GM23338 (cell line): ENCODE results near the gene UBAC1. TPM values are rescaled to one million over a fixed set of nuclear protein-coding genes. Genes with fewer than 3 reads are reported as not detected.

Experiments used
- ATAC-seq: fragments of 200-7000 bp; cut with Tn5 transposase; 3 replicates; pipeline ENCODE4 v1.9.1; 2020
- DNase-seq: peaks from one replicate; pipeline ENCODE4 v3.0.0-alpha.2; 2015; ENCODE audit warnings: low spot score
- H2AFZ ChIP-seq: fragments of 200-600 bp; sonication (generic); 2 replicates; pipeline ENCODE4 v1.8.0; 2016; ENCODE audit warnings: antibody characterized with exemption, mild to moderate bottlenecking, moderate library complexity
- H3F3A ChIP-seq: fragments of 200-600 bp; sonication (generic); replicated peaks from 2 replicates; pipeline ENCODE4 v1.8.0; 2017; ENCODE audit warnings: antibody characterized with exemption, mixed run types, low read depth
- H3K27ac ChIP-seq: fragments of 200-600 bp; sonication (generic); 2 replicates; pipeline ENCODE4 v1.6.1; 2016; ENCODE audit warnings: low read depth
- H3K27me3 ChIP-seq: fragments of 200-600 bp; sonication (generic); 2 replicates; pipeline ENCODE4 v1.8.0; 2016; ENCODE audit warnings: mild to moderate bottlenecking, mixed run types, moderate library complexity; ENCODE audit not compliant: insufficient read depth
- H3K36me3 ChIP-seq: fragments of 200-600 bp; sonication (generic); 2 replicates; pipeline ENCODE4 v1.8.0; 2016; ENCODE audit warnings: mild to moderate bottlenecking; ENCODE audit not compliant: insufficient read depth
- H3K4me1 ChIP-seq: fragments of 200-600 bp; sonication (generic); 2 replicates; pipeline ENCODE4 v1.8.0; 2016; ENCODE audit warnings: mild to moderate bottlenecking, moderate library complexity; ENCODE audit not compliant: insufficient read depth
- H3K4me2 ChIP-seq: fragments of 200-600 bp; sonication (generic); 2 replicates; pipeline ENCODE4 v1.7.1; 2017; ENCODE audit warnings: mixed run types
- H3K4me3 ChIP-seq: fragments of 200-600 bp; sonication (generic); 2 replicates; pipeline ENCODE4 v1.6.1; 2016; ENCODE audit warnings: mixed run types
- H3K79me2 ChIP-seq: fragments of 200-600 bp; sonication (generic); replicated peaks from 2 replicates; pipeline ENCODE4 v1.8.0; 2017; ENCODE audit warnings: mild to moderate bottlenecking; ENCODE audit not compliant: insufficient read depth
- H3K9me2 ChIP-seq: fragments of 200-600 bp; sonication (generic); 2 replicates; pipeline ENCODE4 v1.8.0; 2017; ENCODE audit not compliant: insufficient read depth
- H4K20me1 ChIP-seq: fragments of 200-600 bp; sonication (generic); replicated peaks from 2 replicates; pipeline ENCODE4 v1.8.0; 2017; ENCODE audit warnings: mild to moderate bottlenecking; ENCODE audit not compliant: insufficient read depth
- H3K27ac Mint-ChIP-seq: 2 replicates; pipeline ENCODE4 v1.8.0; 2020; ENCODE audit warnings: inconsistent platforms, mild to moderate bottlenecking, moderate library complexity, mixed read lengths
- H3K27me3 Mint-ChIP-seq: 3 replicates; pipeline ENCODE4 v1.8.0; 2022; ENCODE audit warnings: low read depth, mild to moderate bottlenecking, moderate library complexity, mixed read lengths, inconsistent platforms; ENCODE audit not compliant: insufficient read depth, poor library complexity
- H3K36me3 Mint-ChIP-seq: 3 replicates; pipeline ENCODE4 v1.8.0; 2021; ENCODE audit warnings: low read depth, mild to moderate bottlenecking, inconsistent platforms, moderate library complexity, mixed read lengths
- H3K4me1 Mint-ChIP-seq: 3 replicates; pipeline ENCODE4 v1.8.0; 2020; ENCODE audit warnings: mild to moderate bottlenecking, inconsistent platforms, mixed read lengths
- H3K4me3 Mint-ChIP-seq: 3 replicates; pipeline ENCODE4 v1.8.0; 2021; ENCODE audit warnings: moderate library complexity, mild to moderate bottlenecking, inconsistent platforms, mixed read lengths
- H3K9me3 Mint-ChIP-seq: 3 replicates; pipeline ENCODE4 v1.8.0; 2020; ENCODE audit warnings: moderate library complexity, mild to moderate bottlenecking, inconsistent platforms, mixed read lengths
- CREB1 ChIP-seq: fragments of 250-450 bp; sonication (Bioruptor Pico); IDR thresholded peaks from 2 replicates; pipeline ENCODE4 v1.5.0; 2020; ENCODE audit warnings: low read depth, mild to moderate bottlenecking, moderate library complexity
- CTCF ChIP-seq, 2 experiments: fragments of 200-600 bp in 1 of 2; sonication (generic) in 1 of 2; conservative IDR thresholded peaks; 2 replicates each; pipeline versions ENCODE4 v1.5.1 to v1.6.1; 2016 to 2017; ENCODE audit warnings: antibody characterized with exemption in 2 of 2, low read depth in 2 of 2, mild to moderate bottlenecking in 2 of 2, moderate library complexity in 1 of 2
- ETS1 ChIP-seq: IDR thresholded peaks from 2 replicates; pipeline ENCODE4 v1.6.1; 2016; ENCODE audit warnings: antibody characterized with exemption
- EZH2 ChIP-seq: fragments of 200-600 bp; sonication (generic); IDR thresholded peaks from one replicate; pipeline ENCODE4 v1.8.0; 2017; ENCODE audit warnings: antibody characterized with exemption, mild to moderate bottlenecking, low read depth; ENCODE audit not compliant: unreplicated experiment
- EZH2phosphoT487 ChIP-seq: fragments of 200-600 bp; sonication (generic); IDR thresholded peaks from one replicate; pipeline ENCODE4 v1.8.1; 2018; ENCODE audit warnings: antibody characterized with exemption; ENCODE audit not compliant: unreplicated experiment
- JUNB ChIP-seq: IDR thresholded peaks from one replicate; pipeline ENCODE4 v1.6.1; 2016; ENCODE audit warnings: antibody characterized with exemption; ENCODE audit not compliant: unreplicated experiment
- NANOG ChIP-seq: IDR thresholded peaks from 2 replicates; pipeline ENCODE4 v1.6.1; 2016; ENCODE audit warnings: antibody characterized with exemption, borderline replicate concordance
- POLR2AphosphoS5 ChIP-seq: IDR thresholded peaks from 2 replicates; pipeline ENCODE4 v1.6.1; 2016; ENCODE audit warnings: antibody characterized with exemption, low read depth
- REST ChIP-seq: IDR thresholded peaks from one replicate; pipeline ENCODE4 v1.6.1; 2018; ENCODE audit warnings: antibody characterized with exemption; ENCODE audit not compliant: unreplicated experiment
- STAT1 ChIP-seq: IDR thresholded peaks from one replicate; pipeline ENCODE4 v1.6.1; 2016; ENCODE audit warnings: antibody characterized with exemption; ENCODE audit not compliant: unreplicated experiment
- ZNF114 ChIP-seq: fragments of 250-450 bp; sonication (Bioruptor Pico); IDR thresholded peaks from 2 replicates; pipeline ENCODE4 v1.5.0; 2020; ENCODE audit warnings: mild to moderate bottlenecking, moderate library complexity
- ZNF331 ChIP-seq: fragments of 250-450 bp; sonication (Bioruptor Pico); IDR thresholded peaks from 2 replicates; pipeline ENCODE4 v1.5.0; 2020; ENCODE audit warnings: low read depth, mild to moderate bottlenecking, moderate library complexity
- ZNF462 ChIP-seq: fragments of 250-450 bp; sonication (Bioruptor Pico); IDR thresholded peaks from 2 replicates; pipeline ENCODE4 v1.5.0; 2020; ENCODE audit warnings: mild to moderate bottlenecking, moderate library complexity
- polyA plus RNA-seq: library from polyadenylated mRNA; unstranded; fragments of >200 nt; fragmentation: Nextera tagmentation; extraction: Ambion mirVana; gene quantifications from 2 replicates; pipeline ENCODE4 v1.2.1, GENCODE V29; 2016
- total RNA-seq: library from RNA; depleted of rRNA; stranded (reverse); fragments of >200 nt; shearing (Covaris generic); gene quantifications from 2 replicates; pipeline ENCODE4 v1.2.3, GENCODE V29; 2014

UBAC1 gene
- total and polyA plus RNA-seq, 2 experiments from 2014 or later, result 63.2 to 86.6 TPM

GRCh38 chr9:135970128-135970815 is 9.1 kb upstream of the UBAC1 start:
- Mint-ChIP-seq H3K36me3 (no peaks in the 10 kb centered on the region), H3K27ac (no peak overlapping the region), H3K4me1 (peaks cover 27% of the 10 kb centered on the region), H3K9me3 (no peaks in the 10 kb centered on the region), H3K27me3 (peaks cover 15% of the 10 kb centered on the region), H3K4me3 (no peak overlapping the region; the same call in 2 of the 3 replicates)
- Histone ChIP-seq H3K36me3 (no peaks in the 10 kb centered on the region), H3K27ac (no peak overlapping the region), H3F3A (no peaks in the 10 kb centered on the region; the same call in 1 of the 2 replicates), H3K27me3 (no peaks in the 10 kb centered on the region), H3K79me2 (no peaks in the 10 kb centered on the region), H4K20me1 (peaks cover 3% of the 10 kb centered on the region; the same call in 1 of the 2 replicates), H3K9me2 (no peaks in the 10 kb centered on the region), H2AFZ (no peak overlapping the region), H3K4me3 (no peak overlapping the region), H3K4me1 (no peaks in the 10 kb centered on the region), H3K4me2 (no peak overlapping the region)
- no peak for ATAC-seq
- TF ChIP-seq NANOG, result no peak
- TF ChIP-seq REST, result no peak
- no peak for TF ChIP-seq STAT1
- TF ChIP-seq ZNF331, result no peak
- no peak for TF ChIP-seq EZH2
- TF ChIP-seq POLR2AphosphoS5, result no peak
- no peak for TF ChIP-seq ETS1
- no peak for TF ChIP-seq EZH2phosphoT487
- no peak for TF ChIP-seq CREB1 (CRISPR knock-in tag)
- TF ChIP-seq ZNF462 (CRISPR knock-in tag), result no peak
- no peak for TF ChIP-seq CTCF (conservative IDR thresholded peaks at IDR 0.05; ENCODE audit: low read depth in 2 of 2)
- no peak for TF ChIP-seq JUNB
- TF ChIP-seq ZNF114 (CRISPR knock-in tag), result no peak
- DNase-seq, result no peak
